ENCODE measurements around the gene SUCLG2. TPM values are rescaled to one million over a fixed set of nuclear protein-coding genes. Genes with fewer than 3 reads are reported as not detected.

Gene SUCLG2
- total RNA-seq, 4 donors from 2014 or later, result 38.7 to 42.9 (median 41.3) TPM

GRCh38 chr3:67642734-67643133, 11.7 kb downstream of the SUCLG2 start:
- WGBS, 2 donors, result 0 to 63% methylated on average over 1 of the region's 1 CpG
- intact Hi-C loops (cut with DNase I; ENCODE audit: low total_unique reads), result no loop called here
- TF ChIP-seq CTCF (IDR thresholded peaks at IDR 0.05) (no peak), POLR2A (IDR thresholded peaks at IDR 0.05) (no peak)
- DNase-seq (ENCODE audit: low spot score in 2 of 2), result no peak
- H3K4me3 ChIP-seq (ENCODE audit: low read depth, poor library complexity, severe bottlenecking), result no peak overlapping the region

GRCh38 chr3:67642190-67642589, 12.2 kb downstream of the SUCLG2 start:
- H3K4me3 ChIP-seq (ENCODE audit: low read depth, poor library complexity, severe bottlenecking), result no peak overlapping the region
- 93 to 95% methylated on average over 4 of the region's 4 CpGs for whole genome bisulfite sequencing, 2 donors
- intact Hi-C loops (cut with DNase I; ENCODE audit: low total_unique reads), result no loop called here
- TF ChIP-seq CTCF (IDR thresholded peaks at IDR 0.05) (no peak), POLR2A (IDR thresholded peaks at IDR 0.05) (no peak)
- DNase-seq (ENCODE audit: low spot score in 2 of 2), result no peak

GRCh38 chr3:67641451-67641850, 13.0 kb downstream of the SUCLG2 start:
- intact Hi-C loops (cut with DNase I; ENCODE audit: low total_unique reads), result no loop called here
- no peak for DNase-seq (ENCODE audit: low spot score in 2 of 2)
- H3K4me3 ChIP-seq (ENCODE audit: low read depth, poor library complexity, severe bottlenecking), result no peak overlapping the region
- 82 to 89% methylated on average over 3 of the region's 3 CpGs for WGBS, 2 donors
- TF ChIP-seq POLR2A (IDR thresholded peaks at IDR 0.05) (no peak), CTCF (IDR thresholded peaks at IDR 0.05) (no peak)

- H3K4me3 ChIP-seq (ENCODE audit: low read depth, poor library complexity, severe bottlenecking), result no peak overlapping the region
- 92% methylated on average over 6 of the region's 6 CpGs for WGBS, 2 donors
- TF ChIP-seq CTCF (IDR thresholded peaks at IDR 0.05), result no peak
- no peak for TF ChIP-seq POLR2A (IDR thresholded peaks at IDR 0.05)
- DNase-seq (ENCODE audit: low spot score in 2 of 2), result no peak
- intact Hi-C loops (cut with DNase I; ENCODE audit: low total_unique reads), result no loop called here
Measured at GRCh38 chr3:67640023-67640660, 14.3 kb downstream of the SUCLG2 start.

GRCh38 chr3:67637255-67637900, 17.0 kb downstream of the SUCLG2 start:
- WGBS, 2 donors, result 84 to 92% methylated on average over 4 of the region's 4 CpGs
- TF ChIP-seq POLR2A (IDR thresholded peaks at IDR 0.05) (no peak), CTCF (IDR thresholded peaks at IDR 0.05) (no peak)
- intact Hi-C loops (cut with DNase I; ENCODE audit: low total_unique reads), result no loop called here
- DNase-seq (ENCODE audit: low spot score in 2 of 2), result no peak
- H3K4me3 ChIP-seq (ENCODE audit: low read depth, poor library complexity, severe bottlenecking), result no peak overlapping the region
